ENCODE results near the gene APBA1. TPM values are rescaled to one million over a fixed set of nuclear protein-coding genes. Genes with fewer than 3 reads are reported as not detected.
A peak's percentile ranks its signal among the peaks of the same experiment; 100 is the strongest.

APBA1 gene
- total and polyA plus RNA-seq, 2 of the 4 experiments (the other 2 are of a cell fraction): 3.8 to 5.1 TPM

GRCh38 chr9:69572611-69573010, 99.6 kb downstream of the APBA1 start:
- no peak overlapping the region for H4K8ac ChIP-seq (ENCODE audit: low read depth in 2 of 2, low read length in 2 of 2)
- H3K27me3 ChIP-seq (ENCODE audit: control insufficient read depth, insufficient read depth, low read length): no peaks in the 10 kb centered on the region
- no peak overlapping the region for H3K56ac ChIP-seq (ENCODE audit: extremely low read depth, insufficient read depth, low read length)
- in situ Hi-C loops (cut with MboI; ENCODE audit: low sequenced_read_pairs) (loop anchor here (5.0 to 25.0 kb wide), 3 partner anchors 50 to 665 kb away; no protein-coding TSS in a partner anchor), intact Hi-C loops (cut with micrococcal nuclease) (no loop called here), dilution Hi-C loops (cut with HindIII; ENCODE audit: low sequenced_read_pairs, unreplicated experiment) (no loop called here)
- TF ChIP-seq CEBPB (IDR thresholded peaks at IDR 0.05; ENCODE audit: low read depth, low read length) (peak; percentile 30; the same call in 1 of the 2 replicates), POLR2A (IDR thresholded peaks at IDR 0.05; ENCODE audit: low read depth, low read length) (no peak)
- H4K91ac ChIP-seq (ENCODE audit: insufficient read depth, low read depth, low read length): no peak overlapping the region
- H3K9me3 ChIP-seq (ENCODE audit: control insufficient read depth, insufficient read depth, low read length): no peaks in the 10 kb centered on the region
- H3K4me3 ChIP-seq (ENCODE audit: insufficient read depth, low read depth, low read length): no peak overlapping the region
- H3K79me1 ChIP-seq (ENCODE audit: low read depth in 1 of 2, low read length in 2 of 2): peaks cover 0 to 10% of the 10 kb centered on the region in 2 experiments; a peak in 2 of 4 replicates
- no peak overlapping the region for H2BK15ac ChIP-seq (ENCODE audit: low read depth, low read length)
- H2AK9ac ChIP-seq (replicated peaks; ENCODE audit: low read depth, low read length, poor library complexity): no peak overlapping the region
- peaks cover 12% of the 10 kb centered on the region for H3K4me1 ChIP-seq (ENCODE audit: control insufficient read depth, insufficient read depth, low read length)
- DNase-seq (no peak), ATAC-seq (ENCODE audit: low read depth) (no peak)
- H2AK5ac ChIP-seq (ENCODE audit: low read depth, low read length): 0 out of 2 replicates have a peak overlapping the region, but pooled peaks have one; percentile 24
- no peak overlapping the region for H2AFZ ChIP-seq (replicated peaks; ENCODE audit: low read length, poor library complexity)
- H3K4me2 ChIP-seq (ENCODE audit: low read depth, low read length): no peak overlapping the region
- no TSS peak for BruUV-seq (replicated peaks)
- H3K27ac ChIP-seq (ENCODE audit: insufficient read depth, low read length): no peak overlapping the region
- no peak overlapping the region for H2BK120ac ChIP-seq (ENCODE audit: low read depth, low read length)
- no peak overlapping the region for H3K4ac ChIP-seq (ENCODE audit: low read depth, low read length)
- H3K23ac ChIP-seq (ENCODE audit: low read depth, low read length): no peak overlapping the region
- ChIA-PET CTCF (interaction anchor here (1.1 kb wide), 1 partner anchor 39 kb away, joined by 4 read pairs; no protein-coding TSS in a partner anchor), POLR2A (ENCODE audit: unreplicated experiment) (no interaction called here)
- no peaks in the 10 kb centered on the region for H3K36me3 ChIP-seq (ENCODE audit: control insufficient read depth, insufficient read depth, low read length)
- no peak overlapping the region for H3K18ac ChIP-seq (ENCODE audit: low read depth, low read length)
- H3K14ac ChIP-seq (replicated peaks; ENCODE audit: low read depth, low read length): peak overlapping the region; percentile 34; the same call in 1 of the 2 replicates
- H3K9ac ChIP-seq (ENCODE audit: low read depth, low read length): no peak overlapping the region
- no peak overlapping the region for H2BK5ac ChIP-seq (ENCODE audit: low read depth, low read length, poor library complexity, severe bottlenecking)
- peaks cover 14% of the 10 kb centered on the region for H3K9me1 ChIP-seq (ENCODE audit: insufficient read depth, low read length)
- H4K20me1 ChIP-seq (ENCODE audit: insufficient read depth, low read length): peaks cover 3% of the 10 kb centered on the region; the same call in 1 of the 2 replicates
- no peak overlapping the region for H4K5ac ChIP-seq (ENCODE audit: low read depth, low read length)
- 0 out of 2 replicates have a peak overlapping the region, but pooled peaks have one; percentile 38 for H2BK20ac ChIP-seq (ENCODE audit: low read depth, low read length)

Data from IMR-90 (cell line).